K562 (cell line): ENCODE measurements around the gene ARSJ. TPM values are rescaled to one million over a fixed set of nuclear protein-coding genes. Genes with fewer than 3 reads are reported as not detected.

Source experiments
- BDP1 ChIP-seq: IDR thresholded peaks from 3 replicates; pipeline ENCODE4 v1.6.1; 2011; ENCODE audit not compliant: insufficient read length, insufficient read depth
- CREB1 ChIP-seq, 2 experiments: sonication (generic) in 1 of 2; formaldehyde crosslinking in 1 of 2; IDR thresholded peaks; 2 replicates each; pipeline versions ENCODE4 v1.6.1 to v1.8.0; 2012 to 2022; ENCODE audit warnings: inconsistent platforms in 1 of 2, mild to moderate bottlenecking in 1 of 2, missing genetic modification reagents in 1 of 2, moderate library complexity in 1 of 2
- ZEB2 ChIP-seq: fragments of 450-650 bp; IDR thresholded peaks from 2 replicates; pipeline ENCODE4 v1.6.1; 2016
- ZNF431 ChIP-seq: sonication (generic); formaldehyde crosslinking; IDR thresholded peaks from 2 replicates; pipeline ENCODE4 v1.8.0; 2022; ENCODE audit warnings: mild to moderate bottlenecking, missing genetic modification reagents
- polyA plus RNA-seq, 8 experiments: library from polyadenylated mRNA; depleted of rRNA in 4 of 8; stranded (reverse) in 5 of 8; unstranded in 3 of 8; fragments of >200 nt; fragmentation: Nextera tagmentation in 2 of 8; fragmentation: Illumina TruSeq in 1 of 8; extraction: Ambion mirVana in 2 of 8; extraction: Trizol in 1 of 8; gene quantifications; 2 replicates each; pipeline versions ENCODE4 v1.2.1 to v1.2.3, GENCODE V29; 2011 to 2014; ENCODE audit warnings: inconsistent platforms in 1 of 8, missing spikeins in 1 of 8
- total RNA-seq, 7 experiments: library from RNA; depleted of rRNA in 6 of 7; stranded (reverse); fragments of >200 nt in 6 of 7; fragmentation: Illumina TruSeq in 2 of 7; extraction: Trizol in 2 of 7; gene quantifications; 2 replicates each; pipeline versions ENCODE4 v1.2.1 to v1.2.3, GENCODE V29; 2011 to 2021; ENCODE audit warnings: low replicate concordance in 1 of 7
- TF ChIP-seq, protein P1 (sequence below): fragments of 450-650 bp; IDR thresholded peaks from 2 replicates; pipeline ENCODE4 v1.6.1; 2016; ENCODE audit warnings: mild to moderate bottlenecking, moderate library complexity
- TF ChIP-seq, protein P2 (sequence below): fragments of 450-650 bp; IDR thresholded peaks from 2 replicates; pipeline ENCODE4 v1.6.1; 2018; ENCODE audit not compliant: partially characterized antibody

ARSJ gene
- total and polyA plus RNA-seq, 9 of the 15 experiments (the other 6 are each of a cell fraction or from before 2014, with no cell fraction given) = not detected

DNA sequence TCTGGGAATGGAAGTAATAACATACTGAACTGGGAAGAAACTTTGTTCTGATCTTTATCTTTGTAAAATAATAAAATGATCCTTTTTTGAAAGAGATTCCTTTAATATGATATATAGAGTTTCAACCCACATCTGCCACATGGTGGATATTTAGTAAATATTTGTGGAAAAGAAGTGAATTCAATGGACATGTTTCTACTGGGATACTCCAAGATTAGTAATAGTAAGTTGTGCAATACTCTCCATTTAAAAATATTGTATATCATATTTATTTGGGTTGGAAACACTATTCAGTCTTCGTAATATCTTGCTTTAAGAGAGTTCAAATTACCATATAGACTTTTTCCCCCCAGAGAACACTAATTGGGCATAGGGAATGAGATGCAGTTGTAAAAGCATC is 17.8 kb upstream of the ARSJ start (continued):
- TF ChIP-seq CREB1 (IDR thresholded peaks at IDR 0.05) (no peak), CREB1 (CRISPR knock-in tag; IDR thresholded peaks at IDR 0.05) (no peak), BDP1 (no peak), ZNF431 (CRISPR knock-in tag) (no peak), ZEB2 (no peak)
- TF ChIP-seq, protein P1, sequence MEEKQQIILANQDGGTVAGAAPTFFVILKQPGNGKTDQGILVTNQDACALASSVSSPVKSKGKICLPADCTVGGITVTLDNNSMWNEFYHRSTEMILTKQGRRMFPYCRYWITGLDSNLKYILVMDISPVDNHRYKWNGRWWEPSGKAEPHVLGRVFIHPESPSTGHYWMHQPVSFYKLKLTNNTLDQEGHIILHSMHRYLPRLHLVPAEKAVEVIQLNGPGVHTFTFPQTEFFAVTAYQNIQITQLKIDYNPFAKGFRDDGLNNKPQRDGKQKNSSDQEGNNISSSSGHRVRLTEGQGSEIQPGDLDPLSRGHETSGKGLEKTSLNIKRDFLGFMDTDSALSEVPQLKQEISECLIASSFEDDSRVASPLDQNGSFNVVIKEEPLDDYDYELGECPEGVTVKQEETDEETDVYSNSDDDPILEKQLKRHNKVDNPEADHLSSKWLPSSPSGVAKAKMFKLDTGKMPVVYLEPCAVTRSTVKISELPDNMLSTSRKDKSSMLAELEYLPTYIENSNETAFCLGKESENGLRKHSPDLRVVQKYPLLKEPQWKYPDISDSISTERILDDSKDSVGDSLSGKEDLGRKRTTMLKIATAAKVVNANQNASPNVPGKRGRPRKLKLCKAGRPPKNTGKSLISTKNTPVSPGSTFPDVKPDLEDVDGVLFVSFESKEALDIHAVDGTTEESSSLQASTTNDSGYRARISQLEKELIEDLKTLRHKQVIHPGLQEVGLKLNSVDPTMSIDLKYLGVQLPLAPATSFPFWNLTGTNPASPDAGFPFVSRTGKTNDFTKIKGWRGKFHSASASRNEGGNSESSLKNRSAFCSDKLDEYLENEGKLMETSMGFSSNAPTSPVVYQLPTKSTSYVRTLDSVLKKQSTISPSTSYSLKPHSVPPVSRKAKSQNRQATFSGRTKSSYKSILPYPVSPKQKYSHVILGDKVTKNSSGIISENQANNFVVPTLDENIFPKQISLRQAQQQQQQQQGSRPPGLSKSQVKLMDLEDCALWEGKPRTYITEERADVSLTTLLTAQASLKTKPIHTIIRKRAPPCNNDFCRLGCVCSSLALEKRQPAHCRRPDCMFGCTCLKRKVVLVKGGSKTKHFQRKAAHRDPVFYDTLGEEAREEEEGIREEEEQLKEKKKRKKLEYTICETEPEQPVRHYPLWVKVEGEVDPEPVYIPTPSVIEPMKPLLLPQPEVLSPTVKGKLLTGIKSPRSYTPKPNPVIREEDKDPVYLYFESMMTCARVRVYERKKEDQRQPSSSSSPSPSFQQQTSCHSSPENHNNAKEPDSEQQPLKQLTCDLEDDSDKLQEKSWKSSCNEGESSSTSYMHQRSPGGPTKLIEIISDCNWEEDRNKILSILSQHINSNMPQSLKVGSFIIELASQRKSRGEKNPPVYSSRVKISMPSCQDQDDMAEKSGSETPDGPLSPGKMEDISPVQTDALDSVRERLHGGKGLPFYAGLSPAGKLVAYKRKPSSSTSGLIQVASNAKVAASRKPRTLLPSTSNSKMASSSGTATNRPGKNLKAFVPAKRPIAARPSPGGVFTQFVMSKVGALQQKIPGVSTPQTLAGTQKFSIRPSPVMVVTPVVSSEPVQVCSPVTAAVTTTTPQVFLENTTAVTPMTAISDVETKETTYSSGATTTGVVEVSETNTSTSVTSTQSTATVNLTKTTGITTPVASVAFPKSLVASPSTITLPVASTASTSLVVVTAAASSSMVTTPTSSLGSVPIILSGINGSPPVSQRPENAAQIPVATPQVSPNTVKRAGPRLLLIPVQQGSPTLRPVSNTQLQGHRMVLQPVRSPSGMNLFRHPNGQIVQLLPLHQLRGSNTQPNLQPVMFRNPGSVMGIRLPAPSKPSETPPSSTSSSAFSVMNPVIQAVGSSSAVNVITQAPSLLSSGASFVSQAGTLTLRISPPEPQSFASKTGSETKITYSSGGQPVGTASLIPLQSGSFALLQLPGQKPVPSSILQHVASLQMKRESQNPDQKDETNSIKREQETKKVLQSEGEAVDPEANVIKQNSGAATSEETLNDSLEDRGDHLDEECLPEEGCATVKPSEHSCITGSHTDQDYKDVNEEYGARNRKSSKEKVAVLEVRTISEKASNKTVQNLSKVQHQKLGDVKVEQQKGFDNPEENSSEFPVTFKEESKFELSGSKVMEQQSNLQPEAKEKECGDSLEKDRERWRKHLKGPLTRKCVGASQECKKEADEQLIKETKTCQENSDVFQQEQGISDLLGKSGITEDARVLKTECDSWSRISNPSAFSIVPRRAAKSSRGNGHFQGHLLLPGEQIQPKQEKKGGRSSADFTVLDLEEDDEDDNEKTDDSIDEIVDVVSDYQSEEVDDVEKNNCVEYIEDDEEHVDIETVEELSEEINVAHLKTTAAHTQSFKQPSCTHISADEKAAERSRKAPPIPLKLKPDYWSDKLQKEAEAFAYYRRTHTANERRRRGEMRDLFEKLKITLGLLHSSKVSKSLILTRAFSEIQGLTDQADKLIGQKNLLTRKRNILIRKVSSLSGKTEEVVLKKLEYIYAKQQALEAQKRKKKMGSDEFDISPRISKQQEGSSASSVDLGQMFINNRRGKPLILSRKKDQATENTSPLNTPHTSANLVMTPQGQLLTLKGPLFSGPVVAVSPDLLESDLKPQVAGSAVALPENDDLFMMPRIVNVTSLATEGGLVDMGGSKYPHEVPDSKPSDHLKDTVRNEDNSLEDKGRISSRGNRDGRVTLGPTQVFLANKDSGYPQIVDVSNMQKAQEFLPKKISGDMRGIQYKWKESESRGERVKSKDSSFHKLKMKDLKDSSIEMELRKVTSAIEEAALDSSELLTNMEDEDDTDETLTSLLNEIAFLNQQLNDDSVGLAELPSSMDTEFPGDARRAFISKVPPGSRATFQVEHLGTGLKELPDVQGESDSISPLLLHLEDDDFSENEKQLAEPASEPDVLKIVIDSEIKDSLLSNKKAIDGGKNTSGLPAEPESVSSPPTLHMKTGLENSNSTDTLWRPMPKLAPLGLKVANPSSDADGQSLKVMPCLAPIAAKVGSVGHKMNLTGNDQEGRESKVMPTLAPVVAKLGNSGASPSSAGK = no peak
- TF ChIP-seq, protein P2, sequence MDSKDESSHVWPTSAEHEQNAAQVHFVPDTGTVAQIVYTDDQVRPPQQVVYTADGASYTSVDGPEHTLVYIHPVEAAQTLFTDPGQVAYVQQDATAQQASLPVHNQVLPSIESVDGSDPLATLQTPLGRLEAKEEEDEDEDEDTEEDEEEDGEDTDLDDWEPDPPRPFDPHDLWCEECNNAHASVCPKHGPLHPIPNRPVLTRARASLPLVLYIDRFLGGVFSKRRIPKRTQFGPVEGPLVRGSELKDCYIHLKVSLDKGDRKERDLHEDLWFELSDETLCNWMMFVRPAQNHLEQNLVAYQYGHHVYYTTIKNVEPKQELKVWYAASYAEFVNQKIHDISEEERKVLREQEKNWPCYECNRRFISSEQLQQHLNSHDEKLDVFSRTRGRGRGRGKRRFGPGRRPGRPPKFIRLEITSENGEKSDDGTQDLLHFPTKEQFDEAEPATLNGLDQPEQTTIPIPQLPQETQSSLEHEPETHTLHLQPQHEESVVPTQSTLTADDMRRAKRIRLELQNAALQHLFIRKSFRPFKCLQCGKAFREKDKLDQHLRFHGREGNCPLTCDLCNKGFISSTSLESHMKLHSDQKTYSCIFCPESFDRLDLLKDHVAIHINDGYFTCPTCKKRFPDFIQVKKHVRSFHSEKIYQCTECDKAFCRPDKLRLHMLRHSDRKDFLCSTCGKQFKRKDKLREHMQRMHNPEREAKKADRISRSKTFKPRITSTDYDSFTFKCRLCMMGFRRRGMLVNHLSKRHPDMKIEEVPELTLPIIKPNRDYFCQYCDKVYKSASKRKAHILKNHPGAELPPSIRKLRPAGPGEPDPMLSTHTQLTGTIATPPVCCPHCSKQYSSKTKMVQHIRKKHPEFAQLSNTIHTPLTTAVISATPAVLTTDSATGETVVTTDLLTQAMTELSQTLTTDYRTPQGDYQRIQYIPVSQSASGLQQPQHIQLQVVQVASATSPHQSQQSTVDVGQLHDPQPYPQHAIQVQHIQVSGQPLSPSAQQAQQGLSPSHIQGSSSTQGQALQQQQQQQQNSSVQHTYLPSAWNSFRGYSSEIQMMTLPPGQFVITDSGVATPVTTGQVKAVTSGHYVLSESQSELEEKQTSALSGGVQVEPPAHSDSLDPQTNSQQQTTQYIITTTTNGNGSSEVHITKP = no peak
